Islet precursor cell (in vitro differentiated cells): Measurements from ENCODE around the gene ACOT13.
"Not testable (repeated sequence)": the region's sequence is repeated elsewhere in the genome, so short reads cannot be mapped to it uniquely, and the experiment has no call there.

ENCODE experiments used
- DNase-seq: peaks from one replicate; pipeline ENCODE4 v3.0.0-alpha.2; 2018

Gene ACOT13

GRCh38 chr6:24663189-24663588 is 3.7 kb upstream of the ACOT13 start:
- no peak for DNase-seq

GRCh38 chr6:24664046-24664987 is 2.6 kb upstream of the ACOT13 start:
- DNase-seq = no peak

- peak; percentile 79 for DNase-seq
These were observed 708 bp upstream of the ACOT13 start for GRCh38 chr6:24666097-24666640.

GRCh38 chr6:24667378-24667803 is 514 bp downstream of the ACOT13 start:
- no peak for DNase-seq

GRCh38 chr6:24668066-24668996 is 1.5 kb downstream of the ACOT13 start:
- not testable (repeated sequence) for DNase-seq

- no peak for DNase-seq
These were observed 2.1 kb downstream of the ACOT13 start for GRCh38 chr6:24668997-24669361.

- DNase-seq = not testable (repeated sequence)
These were observed 3.6 kb downstream of the ACOT13 start for GRCh38 chr6:24670492-24670891.

GRCh38 chr6:24671077-24671476 is 4.2 kb downstream of the ACOT13 start:
- not testable (repeated sequence) for DNase-seq

GRCh38 chr6:24672620-24673182 is 5.8 kb downstream of the ACOT13 start:
- no peak for DNase-seq

- no peak for DNase-seq
These were observed 6.7 kb downstream of the ACOT13 start for GRCh38 chr6:24673625-24674024.

- DNase-seq = not testable (repeated sequence)
These were observed 12.0 kb downstream of the ACOT13 start for GRCh38 chr6:24678792-24679352.

GRCh38 chr6:24680582-24680981 is 13.7 kb downstream of the ACOT13 start:
- no peak for DNase-seq

GRCh38 chr6:24683297-24684296 is 16.7 kb downstream of the ACOT13 start:
- DNase-seq = no peak

- no peak for DNase-seq
These were observed 19.5 kb downstream of the ACOT13 start for GRCh38 chr6:24686408-24686807.

GRCh38 chr6:24686946-24687345 is 20.1 kb downstream of the ACOT13 start:
- DNase-seq = no peak

- DNase-seq = no peak
These were observed 23.1 kb downstream of the ACOT13 start for GRCh38 chr6:24689964-24690363.

GRCh38 chr6:24690593-24690992 is 23.7 kb downstream of the ACOT13 start:
- no peak for DNase-seq

GRCh38 chr6:24691550-24691949 is 24.7 kb downstream of the ACOT13 start:
- DNase-seq = no peak

- DNase-seq = no peak
These were observed 25.1 kb downstream of the ACOT13 start for GRCh38 chr6:24692003-24692402.

- DNase-seq = no peak
These were observed 25.5 kb downstream of the ACOT13 start for GRCh38 chr6:24692415-24692814.
